Activated effector memory CD4-positive, alpha-beta T cell treated with Interleukin-2 at 50 U/mL for 16 hours (primary cell): ENCODE measurements around the gene TTLL8.

Experiments
- DNase-seq: peaks from one replicate; pipeline ENCODE4 v3.0.0-alpha.2; 2020

The TTLL8 gene

DNA sequence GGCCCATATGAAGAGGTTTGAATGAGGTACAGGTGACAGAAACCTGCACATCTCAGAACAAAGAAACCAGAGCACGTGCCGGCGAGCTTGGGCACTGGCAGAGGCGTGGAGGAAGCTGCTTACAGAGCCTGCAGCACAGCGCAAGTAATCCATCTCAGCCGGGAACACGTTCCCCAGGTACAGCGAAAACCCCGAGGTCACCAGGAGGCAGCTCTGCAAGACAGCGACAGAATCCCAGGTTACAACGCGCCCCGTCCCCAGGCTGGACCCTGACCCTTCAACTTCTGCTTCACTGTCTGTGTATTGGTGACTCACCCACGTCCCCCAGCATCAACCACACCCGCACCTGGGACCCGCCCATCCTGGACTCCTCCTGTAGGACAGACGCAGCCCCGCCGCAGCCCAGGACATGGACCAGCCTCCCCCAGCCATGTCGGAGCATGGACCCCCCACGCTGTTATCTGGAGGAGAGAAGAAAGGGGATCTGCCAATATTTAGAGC lies 24.9 kb upstream of the TTLL8 start:
- DNase-seq, result no peak

- no peak for DNase-seq
Observed at GRCh38 chr22:50082197-50082715, 24.2 kb upstream of the TTLL8 start.

DNA sequence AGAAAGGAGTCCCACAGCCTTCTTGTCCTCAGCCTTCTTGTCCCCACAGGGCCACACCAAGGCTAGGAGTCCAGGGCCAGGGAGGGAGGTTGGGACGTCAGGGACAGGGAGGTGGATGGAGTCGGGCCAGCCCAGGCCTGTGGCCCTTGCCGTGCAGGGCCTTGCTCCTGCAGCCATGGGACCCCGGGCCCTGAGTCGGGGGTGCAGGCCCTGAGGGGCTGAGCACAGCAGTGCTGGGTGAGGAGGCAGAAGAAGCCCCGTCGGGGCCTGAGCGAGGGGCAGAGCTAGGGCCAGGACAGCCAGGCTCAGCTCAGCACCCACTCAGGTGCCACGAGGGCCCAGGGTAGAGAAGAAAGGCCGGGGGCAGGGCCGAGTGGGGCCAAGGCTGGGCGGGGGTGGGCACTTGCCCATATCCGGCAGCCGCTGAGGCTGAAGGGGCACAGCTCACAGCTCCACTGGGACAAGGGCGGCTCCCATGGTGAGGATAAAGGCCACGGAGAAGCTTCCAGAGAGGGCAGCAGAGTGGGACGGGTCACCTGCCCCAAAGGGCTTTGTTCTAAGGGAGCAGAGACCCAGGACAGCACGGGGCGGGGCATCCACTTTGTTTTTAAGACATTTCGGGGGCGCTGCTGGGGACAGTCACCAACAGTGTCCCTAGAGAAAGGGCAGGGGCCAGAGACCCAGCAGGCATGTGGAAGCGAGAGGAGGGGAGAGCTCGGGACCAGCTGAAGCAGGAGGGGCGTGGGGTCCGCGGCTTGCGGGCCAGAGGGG lies 23.5 kb upstream of the TTLL8 start:
- no peak for DNase-seq

DNA sequence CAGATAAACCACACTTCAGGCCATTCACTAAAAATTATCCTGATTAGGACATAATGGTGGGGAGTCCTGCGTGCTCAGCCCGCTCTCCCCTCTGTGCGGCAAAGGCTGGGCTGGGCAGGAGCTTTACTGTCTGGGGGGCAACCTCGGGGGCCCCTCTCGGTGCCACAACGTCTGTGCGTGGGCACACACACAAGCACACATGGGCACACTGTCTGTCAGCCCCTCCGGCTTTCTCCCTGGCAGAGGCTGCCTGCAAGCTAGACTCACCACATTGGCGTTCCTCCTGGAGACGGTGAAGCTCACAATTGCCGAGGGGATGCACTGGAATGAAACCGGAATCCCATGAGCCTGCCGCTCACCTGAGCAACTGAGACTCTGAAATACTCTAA lies 22.0 kb upstream of the TTLL8 start:
- no peak for DNase-seq

DNA sequence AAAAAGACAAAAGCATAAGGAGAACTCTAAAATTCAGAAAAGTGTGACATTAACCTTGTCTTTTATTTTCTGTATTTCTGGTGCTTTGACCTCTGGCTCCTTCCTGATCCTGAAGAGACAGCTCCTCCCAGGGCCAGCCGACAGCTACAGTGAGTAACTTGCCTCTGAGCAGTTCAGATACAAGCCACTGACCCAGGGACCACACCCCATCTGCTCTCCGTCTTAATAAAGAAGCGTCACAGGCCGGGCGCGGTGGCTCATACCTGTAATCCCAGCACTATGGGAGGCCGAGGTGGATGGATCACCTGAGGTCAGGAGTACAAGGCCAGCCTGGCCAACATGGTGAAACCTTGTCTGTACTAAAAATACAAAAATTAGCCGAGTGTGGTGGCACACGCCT lies 20.7 kb upstream of the TTLL8 start:
- DNase-seq, result no peak

- no peak for DNase-seq
Observed at GRCh38 chr22:50078246-50078645, 20.1 kb upstream of the TTLL8 start.

GRCh38 chr22:50076646-50077535 lies 18.8 kb upstream of the TTLL8 start:
- no peak for DNase-seq

GRCh38 chr22:50074551-50075530 lies 16.7 kb upstream of the TTLL8 start:
- no peak for DNase-seq

DNA sequence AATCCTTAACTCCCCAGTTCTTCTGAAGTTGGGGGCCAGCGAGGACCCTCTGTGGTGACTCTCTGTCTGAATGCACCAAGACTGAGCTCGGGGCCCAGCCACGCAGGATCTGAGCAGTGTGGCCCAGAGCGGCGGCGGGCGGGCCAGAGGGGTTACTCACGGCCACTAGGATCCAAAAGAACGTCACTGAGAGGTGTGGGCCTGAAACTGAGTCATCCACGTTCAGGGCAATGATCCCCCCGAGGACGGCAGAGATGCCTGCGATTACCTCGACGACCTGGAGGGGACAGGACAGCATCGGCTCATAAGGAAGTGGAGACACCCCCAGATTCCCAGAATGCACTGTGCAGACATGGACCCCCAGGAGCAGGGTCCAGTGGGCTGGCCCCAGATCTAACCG lies 16.0 kb upstream of the TTLL8 start:
- DNase-seq, result no peak

GRCh38 chr22:50072714-50073538 lies 14.8 kb upstream of the TTLL8 start:
- DNase-seq, result no peak

DNA sequence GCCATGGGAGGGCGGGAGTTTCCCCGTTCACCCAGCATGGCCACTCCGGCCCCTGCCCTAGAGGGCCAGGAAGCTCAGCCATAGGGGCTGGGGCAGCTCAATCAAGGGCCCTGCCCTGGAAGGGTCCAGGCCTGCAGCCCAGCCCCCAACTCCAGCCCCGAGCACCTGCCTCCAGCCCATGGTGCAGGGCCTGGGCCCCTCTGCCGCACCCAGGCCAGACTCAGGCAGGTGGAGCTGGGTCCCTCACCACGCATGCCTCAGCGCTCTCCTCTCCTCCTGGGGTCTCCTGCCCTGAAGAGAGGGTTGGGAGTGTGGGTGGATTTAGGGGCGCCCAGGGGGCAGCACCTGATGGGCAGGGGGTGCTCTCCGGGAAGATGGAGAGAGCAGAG lies 14.1 kb upstream of the TTLL8 start:
- DNase-seq, result no peak

GRCh38 chr22:50071432-50072166 lies 13.5 kb upstream of the TTLL8 start:
- no peak for DNase-seq

- DNase-seq, result no peak
Observed at GRCh38 chr22:50070366-50070765, 12.3 kb upstream of the TTLL8 start.

- DNase-seq, result no peak
Observed at GRCh38 chr22:50068096-50068495, 10.0 kb upstream of the TTLL8 start.

- no peak for DNase-seq
Observed at GRCh38 chr22:50067244-50067643, 9.1 kb upstream of the TTLL8 start.

GRCh38 chr22:50064453-50064852 lies 6.4 kb upstream of the TTLL8 start:
- no peak for DNase-seq

DNA sequence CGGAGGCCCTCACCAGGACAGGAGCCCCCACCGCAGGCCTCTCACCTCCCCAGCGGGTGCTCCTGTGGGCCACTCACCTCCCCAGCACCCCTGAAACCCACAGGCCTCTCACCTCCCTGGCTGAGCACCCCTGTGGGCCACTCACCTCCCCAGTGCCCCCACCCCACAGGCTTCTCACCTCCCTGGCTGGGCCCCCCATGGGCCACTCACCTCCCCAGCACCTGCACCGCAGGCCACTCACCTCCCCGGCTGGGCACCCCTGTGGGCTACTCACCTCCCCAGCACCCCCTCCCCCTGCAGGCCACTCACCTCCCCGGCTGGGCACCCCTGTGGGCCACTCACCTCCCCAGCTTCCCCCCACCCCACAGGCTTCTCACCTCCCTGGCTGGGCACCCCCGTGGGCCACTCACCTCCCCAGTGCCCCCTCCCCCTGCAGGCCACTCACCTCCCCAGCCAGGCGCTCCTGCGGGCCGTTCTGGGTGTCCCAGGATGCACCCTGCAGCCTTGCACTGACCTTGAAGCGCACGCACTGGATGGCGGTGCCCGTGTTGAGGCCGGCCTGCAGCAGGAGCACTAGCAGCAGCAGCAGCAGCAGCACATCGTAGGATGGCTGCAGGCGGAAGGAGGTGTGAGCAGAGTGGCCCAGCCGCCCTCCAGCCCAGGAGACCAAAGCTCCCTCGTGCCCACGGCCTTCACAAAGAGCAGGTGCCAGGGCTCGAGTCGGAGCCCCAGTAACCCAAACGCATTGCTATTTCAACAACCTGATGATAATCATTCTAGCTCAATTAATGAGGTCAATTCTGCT lies 5.7 kb upstream of the TTLL8 start:
- DNase-seq, result no peak

GRCh38 chr22:50062509-50063135 lies 4.5 kb upstream of the TTLL8 start:
- no peak for DNase-seq

DNA sequence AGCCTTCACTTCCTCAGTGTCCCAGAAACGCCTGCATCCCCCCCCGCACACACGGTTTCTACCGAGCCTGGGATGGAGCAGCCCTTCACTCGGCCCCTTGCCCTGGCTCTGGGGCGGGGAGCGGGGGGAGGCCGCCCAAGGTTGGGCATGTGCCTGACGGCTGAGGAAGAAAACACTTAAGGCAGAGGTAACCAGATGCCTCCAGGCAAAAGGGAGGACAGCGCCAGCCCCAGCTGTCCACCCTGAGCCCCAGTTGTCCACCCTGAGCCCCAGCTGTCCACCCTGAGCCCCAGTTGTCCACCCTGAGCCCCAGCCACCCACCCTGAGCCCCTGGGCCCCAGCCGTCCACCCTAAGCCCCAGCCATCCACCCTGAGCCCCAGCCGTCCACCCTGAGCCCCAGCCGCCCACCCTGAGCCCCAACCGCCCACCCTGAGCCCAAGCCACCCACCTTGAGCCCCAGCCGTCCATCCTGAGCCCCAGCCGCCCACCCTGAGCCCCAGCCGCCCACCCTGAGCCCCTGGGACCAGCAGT lies 3.8 kb upstream of the TTLL8 start:
- no peak for DNase-seq
